SK-N-MC (cell line): ENCODE measurements around the gene LRRIQ3.

ENCODE experiments used
- EZH2 ChIP-seq: fragments of 200-600 bp; sonication (generic); IDR thresholded peaks from one replicate; pipeline ENCODE4 v1.6.1; 2017; ENCODE audit warnings: antibody characterized with exemption
- POLR2AphosphoS5 ChIP-seq: IDR thresholded peaks from 2 replicates; pipeline ENCODE4 v1.6.1; 2012; ENCODE audit warnings: mild to moderate bottlenecking, low read depth, low read length, borderline replicate concordance

GRCh38 chr1:74236440-74236839 lies 38.5 kb upstream of the LRRIQ3 start:
- TF ChIP-seq POLR2AphosphoS5 (no peak), EZH2 (no peak)
